GM10266 (cell line): Measurements from ENCODE around the gene PRM3.

Experiments used
- DNase-seq: peaks from one replicate; pipeline ENCODE4 v3.0.0; 2012; ENCODE audit errors: extremely low spot score
- TF ChIP-seq, protein P1 (sequence below): IDR thresholded peaks from 2 replicates; pipeline ENCODE4 v1.5.1; 2012; ENCODE audit warnings: mild to moderate bottlenecking, low read depth; ENCODE audit not compliant: control insufficient read depth, insufficient read depth; ENCODE audit errors: missing control alignments

The PRM3 gene

DNA sequence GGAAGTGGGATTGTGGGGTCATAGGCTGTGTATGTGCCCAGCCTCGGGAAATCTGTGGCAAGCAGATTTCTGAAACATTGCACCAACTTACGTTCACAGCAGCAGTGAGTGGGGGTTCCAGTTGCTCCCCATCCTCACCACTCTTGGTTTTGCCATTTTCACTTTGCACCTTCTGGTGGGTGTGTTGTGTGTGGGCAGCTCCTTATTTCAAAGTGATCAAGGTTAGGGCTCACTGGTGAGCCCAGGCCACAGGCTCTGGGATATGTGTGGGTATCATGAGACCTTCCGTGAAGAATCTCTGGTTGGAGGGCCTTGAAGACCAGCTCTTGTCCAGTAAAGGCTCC, 37.2 kb upstream of the PRM3 start:
- DNase-seq = no peak
- TF ChIP-seq, protein P1, sequence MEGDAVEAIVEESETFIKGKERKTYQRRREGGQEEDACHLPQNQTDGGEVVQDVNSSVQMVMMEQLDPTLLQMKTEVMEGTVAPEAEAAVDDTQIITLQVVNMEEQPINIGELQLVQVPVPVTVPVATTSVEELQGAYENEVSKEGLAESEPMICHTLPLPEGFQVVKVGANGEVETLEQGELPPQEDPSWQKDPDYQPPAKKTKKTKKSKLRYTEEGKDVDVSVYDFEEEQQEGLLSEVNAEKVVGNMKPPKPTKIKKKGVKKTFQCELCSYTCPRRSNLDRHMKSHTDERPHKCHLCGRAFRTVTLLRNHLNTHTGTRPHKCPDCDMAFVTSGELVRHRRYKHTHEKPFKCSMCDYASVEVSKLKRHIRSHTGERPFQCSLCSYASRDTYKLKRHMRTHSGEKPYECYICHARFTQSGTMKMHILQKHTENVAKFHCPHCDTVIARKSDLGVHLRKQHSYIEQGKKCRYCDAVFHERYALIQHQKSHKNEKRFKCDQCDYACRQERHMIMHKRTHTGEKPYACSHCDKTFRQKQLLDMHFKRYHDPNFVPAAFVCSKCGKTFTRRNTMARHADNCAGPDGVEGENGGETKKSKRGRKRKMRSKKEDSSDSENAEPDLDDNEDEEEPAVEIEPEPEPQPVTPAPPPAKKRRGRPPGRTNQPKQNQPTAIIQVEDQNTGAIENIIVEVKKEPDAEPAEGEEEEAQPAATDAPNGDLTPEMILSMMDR = no peak

DNA sequence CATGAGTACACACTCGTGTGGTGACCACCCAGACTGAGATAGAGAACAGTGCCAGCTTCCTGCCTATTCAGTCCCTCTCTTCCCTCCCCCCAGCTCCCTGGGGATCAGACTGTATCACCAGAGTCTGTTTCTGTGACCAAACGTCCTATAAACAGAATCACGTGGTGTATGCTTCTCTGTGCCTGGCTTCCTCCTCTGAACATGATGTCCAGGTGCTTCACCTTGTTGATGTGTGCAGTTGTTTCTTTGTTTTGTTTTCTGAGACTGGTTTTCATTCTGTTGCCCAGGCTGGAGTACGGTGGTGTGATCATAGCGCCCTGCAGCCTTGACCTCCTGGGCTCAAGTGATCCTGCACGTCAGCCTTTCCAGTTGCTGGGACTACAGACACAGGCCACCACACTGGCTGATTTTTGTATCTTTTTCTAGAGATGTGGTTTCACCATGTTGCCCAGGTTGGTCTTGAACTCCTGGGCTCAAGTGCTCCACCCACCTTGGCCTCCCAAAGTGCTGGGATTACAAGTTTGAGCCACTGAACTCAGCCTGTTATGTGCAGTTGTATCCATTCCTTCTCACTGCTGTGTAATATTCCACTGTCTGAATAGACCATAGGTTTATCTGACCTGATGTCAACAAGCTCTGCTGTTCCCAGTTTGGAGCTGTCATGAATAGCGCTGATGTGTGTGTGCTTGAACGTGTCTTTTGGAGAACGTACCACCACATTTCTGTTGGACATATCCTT, 36.6 kb upstream of the PRM3 start:
- no peak for DNase-seq
- TF ChIP-seq, protein P1 = no peak

DNA sequence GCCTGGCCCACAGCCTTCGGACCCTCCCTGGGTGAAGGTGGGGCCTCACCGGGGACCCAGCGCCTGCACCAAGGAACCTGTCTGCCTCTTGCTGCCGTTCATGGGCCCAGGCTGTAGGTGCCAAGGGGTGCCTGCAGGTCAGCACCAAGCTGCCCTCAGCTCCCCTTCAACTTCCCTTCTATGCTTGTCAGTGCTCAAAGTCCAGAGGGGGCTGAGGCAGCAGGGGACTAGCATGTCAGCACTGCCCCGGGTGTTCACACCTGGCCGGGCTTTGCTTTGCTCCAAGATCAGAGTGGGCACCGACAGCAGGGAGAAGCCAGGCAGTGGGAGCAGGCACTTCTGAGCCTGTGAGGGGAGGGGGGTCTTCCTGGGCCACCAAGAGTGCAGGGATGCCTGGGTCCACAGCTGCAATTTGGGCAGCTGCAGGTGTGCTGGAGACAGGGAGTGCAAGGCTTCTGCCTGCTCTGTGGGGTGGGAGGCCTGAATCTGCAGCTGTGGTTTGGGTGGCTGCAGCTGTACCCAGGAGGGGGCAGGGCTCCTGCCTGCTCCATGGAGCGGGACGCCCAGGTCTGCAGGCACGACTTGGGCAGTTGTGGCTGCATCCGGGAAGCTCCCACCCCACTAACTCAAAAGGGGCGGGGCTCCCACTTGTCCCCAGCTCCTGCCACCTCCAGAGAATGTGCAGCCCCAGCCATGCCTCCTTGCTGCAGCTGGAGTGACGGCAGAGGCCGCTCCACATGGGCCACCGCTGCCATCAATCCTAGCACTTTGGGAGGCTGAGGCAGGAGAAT, 35.3 kb upstream of the PRM3 start:
- TF ChIP-seq, protein P1 = no peak
- DNase-seq = no peak

DNA sequence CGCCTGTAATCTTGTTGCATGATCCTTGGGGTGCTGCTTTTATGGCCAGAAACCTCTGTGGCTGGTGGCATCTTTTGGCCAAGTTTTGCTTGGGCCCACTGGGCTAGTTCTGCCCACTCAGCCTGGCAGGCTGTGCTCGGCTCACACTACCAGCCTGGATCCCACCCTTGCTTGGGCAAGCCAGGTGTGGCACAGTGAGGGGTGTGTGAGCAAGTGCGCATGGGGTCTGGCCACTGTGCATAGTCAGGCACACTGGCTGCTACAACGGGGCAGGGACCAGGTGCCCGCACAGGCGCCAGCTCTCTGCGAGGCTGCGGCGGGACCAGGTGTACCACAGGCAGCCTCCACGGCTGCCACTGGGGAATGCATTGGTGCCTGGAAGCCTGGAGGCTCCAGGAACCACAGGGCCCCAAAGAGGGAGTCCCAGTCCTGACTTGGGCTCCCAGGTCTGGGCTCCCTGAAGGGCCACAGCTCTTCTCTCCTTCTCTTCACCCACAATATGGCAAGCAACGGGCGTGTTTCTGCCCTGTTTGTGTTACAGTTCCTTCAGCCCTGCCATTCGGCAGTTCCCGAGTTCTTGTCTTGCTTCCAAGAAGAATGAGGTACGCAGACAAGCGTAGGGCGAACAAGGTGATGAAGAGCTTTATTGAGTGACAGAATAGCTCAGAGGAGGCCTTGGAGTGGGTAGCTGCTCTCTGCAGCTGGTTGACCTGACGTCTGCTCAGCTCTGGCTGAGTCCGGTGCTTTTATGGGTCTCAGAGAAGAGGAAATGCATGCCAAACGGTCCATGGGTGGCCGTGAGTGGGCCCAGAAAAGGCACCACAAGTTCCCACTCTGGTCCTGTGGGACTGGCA, 34.4 kb upstream of the PRM3 start:
- no peak for DNase-seq
- TF ChIP-seq, protein P1 = no peak

DNA sequence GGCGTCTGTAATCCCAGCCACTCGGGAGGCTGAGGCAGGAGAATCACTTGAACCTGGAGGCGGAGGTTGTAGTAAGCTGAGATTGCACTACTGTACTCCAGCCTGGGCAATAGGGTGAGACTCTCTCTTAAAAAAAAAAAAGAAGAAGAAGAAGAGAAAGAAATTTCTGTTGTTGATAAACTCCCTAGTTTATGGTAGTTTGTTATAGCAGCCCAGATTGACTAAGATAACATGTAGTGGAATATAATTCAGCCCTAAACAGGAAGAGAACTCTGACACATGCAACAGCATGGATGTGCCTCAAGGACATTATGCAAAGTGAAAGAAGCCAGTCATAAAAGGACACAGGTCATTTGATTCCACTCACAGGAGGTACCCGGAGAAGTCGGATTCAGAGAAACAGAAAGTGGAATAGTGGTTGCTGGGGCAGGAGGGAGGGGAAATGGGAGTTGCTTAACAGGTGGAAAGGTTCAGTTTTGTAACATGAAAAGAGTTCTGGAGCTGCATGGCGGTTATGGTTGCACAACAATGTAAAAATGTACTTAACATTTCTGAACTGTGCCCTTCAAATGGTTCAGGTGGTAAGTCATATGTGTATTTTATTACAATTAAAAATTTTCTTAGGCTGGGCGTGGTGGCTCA, 33.7 kb upstream of the PRM3 start:
- TF ChIP-seq, protein P1 = no peak
- no peak for DNase-seq

DNA sequence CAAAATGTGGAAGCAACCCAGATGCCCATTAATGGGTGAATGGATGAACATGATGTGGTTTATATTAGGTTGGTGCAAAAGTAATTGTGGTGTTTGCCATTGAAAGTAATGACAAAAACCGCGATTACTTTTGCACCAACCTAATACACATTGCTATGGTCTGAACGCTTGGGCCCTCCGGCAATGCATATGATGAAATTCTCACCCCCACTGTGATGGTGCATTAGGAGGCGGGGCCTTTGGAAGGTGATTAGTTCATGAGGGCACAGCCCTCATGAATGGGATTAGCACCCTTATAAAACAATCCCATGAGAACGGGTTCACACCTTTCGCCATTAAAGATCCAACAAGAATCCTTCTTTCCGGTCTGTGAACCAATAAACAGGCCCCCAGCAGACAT, 33.0 kb upstream of the PRM3 start:
- DNase-seq = no peak
- TF ChIP-seq, protein P1 = no peak
